HepG2 (cell line): ENCODE data around the gene ARHGEF3. TPM values are rescaled to one million over a fixed set of nuclear protein-coding genes. Genes with fewer than 3 reads are reported as not detected.

Source experiments
- BCL6 ChIP-seq: IDR thresholded peaks from 2 replicates; pipeline ENCODE4 v1.6.1; 2016; ENCODE audit warnings: missing genetic modification reagents, missing compliant biosample characterization
- CEBPG ChIP-seq: IDR thresholded peaks from 2 replicates; pipeline ENCODE4 v1.6.1; 2016
- FOXA3 ChIP-seq: IDR thresholded peaks from 2 replicates; pipeline ENCODE4 v1.6.1; 2016; ENCODE audit warnings: missing genetic modification reagents, missing compliant biosample characterization
- FOXC1 ChIP-seq: sonication (generic); formaldehyde crosslinking; IDR thresholded peaks from 2 replicates; pipeline ENCODE4 v1.8.0; 2022; ENCODE audit warnings: mild to moderate bottlenecking, missing genetic modification reagents, borderline replicate concordance
- FOXP1 ChIP-seq, 2 experiments: fragments of 450-650 bp in 1 of 2; IDR thresholded peaks; 2 replicates each; pipeline ENCODE4 v1.6.1; 2017 to 2018; ENCODE audit warnings: antibody characterized with exemption in 1 of 2
- GATAD2A ChIP-seq: IDR thresholded peaks from 2 replicates; pipeline ENCODE4 v1.6.1; 2016
- GFI1 ChIP-seq: sonication (generic); formaldehyde crosslinking; IDR thresholded peaks from 2 replicates; pipeline ENCODE4 v1.5.0; 2020; ENCODE audit warnings: missing genetic modification reagents, mild to moderate bottlenecking, borderline replicate concordance
- JUND ChIP-seq: sonication (generic); formaldehyde crosslinking; IDR thresholded peaks from 2 replicates; pipeline ENCODE4 v1.8.0; 2022; ENCODE audit warnings: mild to moderate bottlenecking, missing genetic modification reagents
- MAFF ChIP-seq: IDR thresholded peaks from 2 replicates; pipeline ENCODE4 v1.6.1; 2011; ENCODE audit warnings: low read depth, low read length, improper control_type of control experiment
- PCBP1 ChIP-seq: fragments of 200-400 bp; formaldehyde crosslinking; IDR thresholded peaks from 2 replicates; pipeline ENCODE4 v1.6.1; 2017; ENCODE audit warnings: mild to moderate bottlenecking, low read depth, low read length, borderline replicate concordance
- PLRG1 ChIP-seq: fragments of 450-650 bp; conservative IDR thresholded peaks from 2 replicates; pipeline ENCODE4 v1.6.1; 2016
- SAP130 ChIP-seq: IDR thresholded peaks from 2 replicates; pipeline ENCODE4 v1.6.1; 2016; ENCODE audit warnings: low read depth
- SOX13 ChIP-seq, 3 experiments: fragments of 450-650 bp in 1 of 3; sonication (generic) in 1 of 3; formaldehyde crosslinking in 1 of 3; IDR thresholded peaks in 2 of 3; conservative IDR thresholded peaks in 1 of 3; 2 replicates each; pipeline versions ENCODE4 v1.5.0 to v1.6.1; 2016 to 2020; ENCODE audit warnings: antibody characterized with exemption in 1 of 3, mild to moderate bottlenecking in 1 of 3, missing compliant biosample characterization in 1 of 3, missing genetic modification reagents in 1 of 3, moderate library complexity in 1 of 3
- SOX5 ChIP-seq: IDR thresholded peaks from 2 replicates; pipeline ENCODE4 v1.6.1; 2016; ENCODE audit warnings: borderline replicate concordance
- TCF7 ChIP-seq: sonication (generic); IDR thresholded peaks from 2 replicates; pipeline ENCODE4 v1.6.1; 2016; ENCODE audit warnings: antibody characterized with exemption, low read depth
- ZBTB37 ChIP-seq: sonication (generic); formaldehyde crosslinking; IDR thresholded peaks from 2 replicates; pipeline ENCODE4 v1.4.0; 2020; ENCODE audit warnings: mild to moderate bottlenecking, missing genetic modification reagents
- ZBTB39 ChIP-seq: sonication (generic); formaldehyde crosslinking; IDR thresholded peaks from 2 replicates; pipeline ENCODE4 v1.5.0; 2020; ENCODE audit warnings: missing genetic modification reagents
- ZKSCAN1 ChIP-seq: fragments of 150-350 bp; IDR thresholded peaks from 2 replicates; pipeline ENCODE4 v1.6.1; 2014; ENCODE audit warnings: low read length
- ZNF30 ChIP-seq: sonication (generic); formaldehyde crosslinking; IDR thresholded peaks from 2 replicates; pipeline ENCODE4 v1.5.0; 2020; ENCODE audit warnings: mild to moderate bottlenecking, missing genetic modification reagents
- ZNF329 ChIP-seq: sonication (generic); formaldehyde crosslinking; IDR thresholded peaks from 2 replicates; pipeline ENCODE4 v1.9.0; 2021; ENCODE audit warnings: low read depth, mild to moderate bottlenecking, missing genetic modification reagents
- polyA plus RNA-seq, 8 experiments: library from polyadenylated mRNA; depleted of rRNA in 3 of 8; stranded (reverse) in 7 of 8; unstranded in 1 of 8; fragments of >200 nt; fragmentation: Illumina TruSeq in 4 of 8; extraction: Trizol in 4 of 8; gene quantifications; 2 replicates each; pipeline versions ENCODE4 v1.2.1 to v1.2.3, GENCODE V29; 2011 to 2016; ENCODE audit warnings: low read depth in 4 of 8, missing spikeins in 1 of 8, mixed read lengths in 1 of 8; ENCODE audit not compliant: insufficient read depth in 1 of 8
- total RNA-seq, 5 experiments: library from RNA; depleted of rRNA; stranded (reverse); fragments of >200 nt; fragmentation: Illumina TruSeq; extraction: Trizol; gene quantifications; 2 replicates each; pipeline ENCODE4 v1.2.3, GENCODE V29; 2016; ENCODE audit warnings: low read depth in 1 of 5
- TF ChIP-seq, protein P1 (sequence below): sonication (generic); formaldehyde crosslinking; IDR thresholded peaks from 2 replicates; pipeline ENCODE4 v1.8.1; 2022; ENCODE audit warnings: mild to moderate bottlenecking, missing genetic modification reagents
- TF ChIP-seq, protein P2 (sequence below): IDR thresholded peaks from 2 replicates; pipeline ENCODE4 v1.4.0; 2020; ENCODE audit warnings: mild to moderate bottlenecking, missing genetic modification reagents

Gene ARHGEF3
- total and polyA plus RNA-seq, 2 of the 13 experiments (the other 11 are each of a cell fraction or from before 2014, with no cell fraction given): 14.8 to 23.1 TPM

- no peak for TF ChIP-seq ZBTB39 (CRISPR knock-in tag)
- TF ChIP-seq SOX13 (IDR thresholded peaks at IDR 0.05): no peak
- TF ChIP-seq SOX13 (CRISPR knock-in tag; conservative IDR thresholded peaks at IDR 0.05 in 1 of 2, IDR thresholded peaks at IDR 0.05 in 1 of 2): peak in 1 of 2 experiments; percentile 56; a peak in 1 of 4 replicates
- TF ChIP-seq GFI1 (CRISPR knock-in tag): peak; percentile 92
- no peak for TF ChIP-seq FOXC1 (CRISPR knock-in tag)
- no peak for TF ChIP-seq PLRG1
- TF ChIP-seq JUND (CRISPR knock-in tag): peak; percentile 86
- peak; percentile 61 for TF ChIP-seq CEBPG (CRISPR knock-in tag)
- TF ChIP-seq, protein P1, sequence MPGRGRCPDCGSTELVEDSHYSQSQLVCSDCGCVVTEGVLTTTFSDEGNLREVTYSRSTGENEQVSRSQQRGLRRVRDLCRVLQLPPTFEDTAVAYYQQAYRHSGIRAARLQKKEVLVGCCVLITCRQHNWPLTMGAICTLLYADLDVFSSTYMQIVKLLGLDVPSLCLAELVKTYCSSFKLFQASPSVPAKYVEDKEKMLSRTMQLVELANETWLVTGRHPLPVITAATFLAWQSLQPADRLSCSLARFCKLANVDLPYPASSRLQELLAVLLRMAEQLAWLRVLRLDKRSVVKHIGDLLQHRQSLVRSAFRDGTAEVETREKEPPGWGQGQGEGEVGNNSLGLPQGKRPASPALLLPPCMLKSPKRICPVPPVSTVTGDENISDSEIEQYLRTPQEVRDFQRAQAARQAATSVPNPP (CRISPR knock-in tag): no peak
- TF ChIP-seq, protein P2, sequence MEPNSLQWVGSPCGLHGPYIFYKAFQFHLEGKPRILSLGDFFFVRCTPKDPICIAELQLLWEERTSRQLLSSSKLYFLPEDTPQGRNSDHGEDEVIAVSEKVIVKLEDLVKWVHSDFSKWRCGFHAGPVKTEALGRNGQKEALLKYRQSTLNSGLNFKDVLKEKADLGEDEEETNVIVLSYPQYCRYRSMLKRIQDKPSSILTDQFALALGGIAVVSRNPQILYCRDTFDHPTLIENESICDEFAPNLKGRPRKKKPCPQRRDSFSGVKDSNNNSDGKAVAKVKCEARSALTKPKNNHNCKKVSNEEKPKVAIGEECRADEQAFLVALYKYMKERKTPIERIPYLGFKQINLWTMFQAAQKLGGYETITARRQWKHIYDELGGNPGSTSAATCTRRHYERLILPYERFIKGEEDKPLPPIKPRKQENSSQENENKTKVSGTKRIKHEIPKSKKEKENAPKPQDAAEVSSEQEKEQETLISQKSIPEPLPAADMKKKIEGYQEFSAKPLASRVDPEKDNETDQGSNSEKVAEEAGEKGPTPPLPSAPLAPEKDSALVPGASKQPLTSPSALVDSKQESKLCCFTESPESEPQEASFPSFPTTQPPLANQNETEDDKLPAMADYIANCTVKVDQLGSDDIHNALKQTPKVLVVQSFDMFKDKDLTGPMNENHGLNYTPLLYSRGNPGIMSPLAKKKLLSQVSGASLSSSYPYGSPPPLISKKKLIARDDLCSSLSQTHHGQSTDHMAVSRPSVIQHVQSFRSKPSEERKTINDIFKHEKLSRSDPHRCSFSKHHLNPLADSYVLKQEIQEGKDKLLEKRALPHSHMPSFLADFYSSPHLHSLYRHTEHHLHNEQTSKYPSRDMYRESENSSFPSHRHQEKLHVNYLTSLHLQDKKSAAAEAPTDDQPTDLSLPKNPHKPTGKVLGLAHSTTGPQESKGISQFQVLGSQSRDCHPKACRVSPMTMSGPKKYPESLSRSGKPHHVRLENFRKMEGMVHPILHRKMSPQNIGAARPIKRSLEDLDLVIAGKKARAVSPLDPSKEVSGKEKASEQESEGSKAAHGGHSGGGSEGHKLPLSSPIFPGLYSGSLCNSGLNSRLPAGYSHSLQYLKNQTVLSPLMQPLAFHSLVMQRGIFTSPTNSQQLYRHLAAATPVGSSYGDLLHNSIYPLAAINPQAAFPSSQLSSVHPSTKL (CRISPR knock-in tag): peak; percentile 84
- peak; percentile 97 for TF ChIP-seq BCL6 (CRISPR knock-in tag)
- TF ChIP-seq ZBTB37 (CRISPR knock-in tag): no peak
- peak; percentile 12; the same call in 1 of the 2 replicates for TF ChIP-seq SOX5 (CRISPR knock-in tag)
- TF ChIP-seq PCBP1: no peak
- peak; percentile 16; the same call in 1 of the 2 replicates for TF ChIP-seq SAP130 (CRISPR knock-in tag)
- no peak for TF ChIP-seq FOXP1 (IDR thresholded peaks at IDR 0.05)
- TF ChIP-seq FOXP1 (CRISPR knock-in tag; IDR thresholded peaks at IDR 0.05): peak; percentile 50; the same call in 1 of the 2 replicates
- peak; percentile 60; the same call in 1 of the 2 replicates for TF ChIP-seq GATAD2A (CRISPR knock-in tag)
- no peak for TF ChIP-seq ZNF30 (CRISPR knock-in tag)
- TF ChIP-seq ZKSCAN1: no peak
- peak; percentile 66 for TF ChIP-seq FOXA3 (CRISPR knock-in tag)
- no peak for TF ChIP-seq MAFF
- TF ChIP-seq ZNF329 (CRISPR knock-in tag): 0 out of 2 replicates have a peak, but pooled peaks have one; percentile 36
- 0 out of 2 replicates have a peak, but pooled peaks have one; percentile 13 for TF ChIP-seq TCF7
These were observed 25.3 kb upstream of the ARHGEF3 start (continued) for GRCh38 chr3:56826831-56827722.
